Measurements from ENCODE around the gene HOXC5. TPM values are rescaled to one million over a fixed set of nuclear protein-coding genes. Genes with fewer than 3 reads are reported as not detected.
A peak's percentile ranks its signal among the peaks of the same experiment; 100 is the strongest.

Gene HOXC5
- polyA plus RNA-seq (ENCODE audit: insufficient read length in 4 of 4) = 1 to 10 TPM in 3 of 4 donors, under 1 TPM in 1; 0.97 to 5.7 (median 2.7) TPM

DNA sequence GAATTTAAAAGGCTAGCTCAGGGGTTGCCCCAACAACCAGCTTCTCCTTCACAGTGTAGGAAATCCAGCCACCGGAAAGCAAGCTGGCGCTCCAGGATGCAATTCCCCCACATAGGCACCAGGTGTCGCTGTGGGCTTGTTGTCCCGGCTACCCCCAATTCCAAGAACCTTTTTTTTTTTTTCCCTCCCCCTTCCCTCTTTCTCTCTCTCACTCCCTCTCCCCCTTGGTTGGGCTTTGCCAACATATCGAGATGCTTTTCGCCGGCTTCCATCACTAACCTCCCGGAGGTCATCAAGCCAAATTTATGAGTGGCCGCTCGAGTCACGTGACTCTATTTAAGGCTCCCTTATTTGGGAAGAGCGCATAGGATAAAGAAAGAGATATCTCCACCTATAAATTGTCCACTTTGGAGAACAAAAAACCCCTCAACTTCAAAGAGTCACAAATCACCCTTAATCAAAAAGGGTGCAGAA is at the start of gene HOXC5:
TSS of gene HOXC5 (plus strand) at position 424 of the 474 bp plus-strand sequence. CDS start 73 bp downstream, outside the sequence.
- no peak for DNase-seq (ENCODE audit: low read depth in 4 of 4, low spot score in 2 of 4)

DNA sequence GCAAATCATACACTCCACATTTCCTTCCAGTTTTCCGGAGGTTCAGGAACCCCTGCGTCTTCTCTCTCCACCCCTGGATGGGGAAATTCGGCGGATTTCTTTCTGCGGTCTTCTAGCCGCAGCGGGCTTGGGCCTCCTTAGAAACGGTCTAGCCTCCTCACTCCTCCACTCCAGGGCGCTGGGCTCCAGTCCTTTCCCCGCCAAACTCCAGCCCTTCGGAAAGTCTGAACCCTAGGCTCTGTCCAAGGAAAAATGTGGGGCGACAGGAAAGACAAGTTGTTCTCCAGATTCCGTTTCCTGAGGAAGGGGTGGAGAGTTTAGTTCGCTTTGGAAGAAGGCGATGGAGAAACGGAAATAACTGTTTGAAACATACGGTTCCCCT is 49.3 kb upstream of the HOXC5 start:
- DNase-seq (ENCODE audit: low read depth in 4 of 4, low spot score in 2 of 4) = no peak

GRCh38 chr12:53983950-53984572 is 48.8 kb upstream of the HOXC5 start:
- no peak for DNase-seq (ENCODE audit: low read depth in 4 of 4, low spot score in 2 of 4)

GRCh38 chr12:53984901-53985691 is 47.8 kb upstream of the HOXC5 start, which contains the start of gene HOXC10:
Gene HOXC10 (plus strand): TSS chr12:53985146. CDS start chr12:53985260, 114 bp downstream.
- DNase-seq (ENCODE audit: low read depth in 4 of 4, low spot score in 2 of 4) = peak in 3 of 4 donors; percentile 96 to 99 (median 98)

GRCh38 chr12:53985692-53985993 is 47.2 kb upstream of the HOXC5 start:
- DNase-seq (ENCODE audit: low read depth in 4 of 4, low spot score in 2 of 4) = no peak

DNA sequence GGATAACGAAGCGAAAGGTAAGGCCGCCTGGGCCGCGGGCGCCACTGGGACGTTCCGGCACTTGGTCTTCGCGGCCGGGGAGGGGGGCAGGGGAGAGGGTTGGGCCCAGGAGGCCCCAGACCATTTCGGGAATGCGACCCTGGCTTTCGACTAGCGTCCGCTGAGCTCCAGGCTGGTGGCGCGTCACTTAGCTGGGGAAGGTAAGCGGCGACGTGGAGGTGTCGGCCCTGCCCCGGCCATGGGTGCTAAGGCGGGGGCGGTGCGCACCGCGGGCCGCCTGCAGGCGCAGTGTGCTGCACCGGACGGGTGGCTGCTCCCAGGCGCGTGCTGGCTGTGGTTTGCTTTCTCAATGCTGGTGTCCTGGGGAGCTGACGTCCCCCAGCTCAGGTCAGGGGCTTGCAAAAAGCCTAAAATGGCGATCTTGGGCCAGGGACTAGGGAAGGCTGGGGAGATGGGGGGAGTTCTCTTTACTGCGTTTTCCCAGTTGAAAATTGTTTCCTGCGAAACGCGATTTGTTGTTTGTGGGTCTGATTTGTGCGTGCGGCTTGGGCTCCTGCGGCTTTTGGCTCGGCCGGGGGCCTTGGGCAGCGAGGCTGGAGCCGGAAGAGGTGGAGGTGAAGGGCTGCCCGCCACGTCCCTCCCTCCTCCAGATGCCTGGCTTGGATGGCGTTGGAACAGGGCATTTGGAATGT is 46.7 kb upstream of the HOXC5 start:
- DNase-seq (ENCODE audit: low read depth in 4 of 4, low spot score in 2 of 4) = no peak

GRCh38 chr12:53986686-53987483 is 46.0 kb upstream of the HOXC5 start:
- no peak for DNase-seq (ENCODE audit: low read depth in 4 of 4, low spot score in 2 of 4)

DNA sequence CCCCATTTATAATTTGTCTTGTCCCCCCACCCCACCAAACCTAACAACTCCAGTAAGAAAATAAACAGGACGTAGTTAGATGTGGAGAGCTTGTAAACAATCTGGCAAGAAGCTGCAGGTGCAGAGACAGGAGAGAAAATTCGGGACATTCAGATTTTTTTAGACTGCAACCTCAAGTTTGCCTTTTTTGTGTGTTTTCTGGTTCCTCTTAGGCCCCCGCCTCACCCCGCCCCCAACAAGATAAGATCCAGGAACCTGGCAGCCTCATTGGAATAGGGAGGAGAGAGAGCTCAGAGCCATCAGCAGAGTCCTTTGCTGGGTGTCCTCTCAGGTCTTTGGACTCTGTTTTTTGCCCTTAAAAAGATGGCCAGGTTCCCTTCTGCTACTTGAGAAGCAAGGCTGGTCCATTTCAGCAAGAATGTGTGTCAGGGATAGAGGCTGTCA is 45.0 kb upstream of the HOXC5 start:
- DNase-seq (ENCODE audit: low read depth in 4 of 4, low spot score in 2 of 4) = no peak

DNA sequence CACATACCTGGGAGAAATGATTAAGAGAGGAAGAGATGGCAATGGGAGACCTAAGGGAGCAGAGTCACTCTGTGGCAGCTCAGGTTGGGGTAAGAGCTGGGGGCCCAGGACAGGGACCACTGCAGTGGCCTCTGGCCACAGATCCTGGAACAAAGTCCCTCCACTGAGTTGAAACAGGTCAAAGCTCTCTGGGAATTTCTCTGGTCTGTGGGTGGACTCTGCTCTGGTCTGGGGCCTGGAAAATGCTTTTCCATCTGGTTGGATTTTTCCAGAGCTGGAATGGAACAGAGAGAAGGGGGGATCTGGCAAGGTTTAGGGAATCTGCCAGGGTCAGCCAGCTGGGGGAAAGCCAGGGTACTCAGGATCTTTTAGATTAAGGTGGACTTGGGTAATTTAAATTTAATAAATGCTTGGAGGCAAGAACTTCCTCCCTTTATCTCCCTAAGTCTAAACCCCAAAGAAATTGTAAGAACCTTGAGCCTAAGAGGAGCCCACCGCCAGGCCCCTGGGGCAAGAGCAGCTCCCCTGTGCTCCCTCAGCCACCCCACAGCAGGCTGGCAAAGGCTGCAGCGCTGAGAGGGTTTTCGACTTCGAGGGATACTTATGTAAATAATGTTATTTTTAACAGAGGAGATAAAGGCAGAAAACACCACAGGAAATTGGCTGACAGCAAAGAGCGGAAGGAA is 44.2 kb upstream of the HOXC5 start:
- no peak for DNase-seq (ENCODE audit: low read depth in 4 of 4, low spot score in 2 of 4)

DNA sequence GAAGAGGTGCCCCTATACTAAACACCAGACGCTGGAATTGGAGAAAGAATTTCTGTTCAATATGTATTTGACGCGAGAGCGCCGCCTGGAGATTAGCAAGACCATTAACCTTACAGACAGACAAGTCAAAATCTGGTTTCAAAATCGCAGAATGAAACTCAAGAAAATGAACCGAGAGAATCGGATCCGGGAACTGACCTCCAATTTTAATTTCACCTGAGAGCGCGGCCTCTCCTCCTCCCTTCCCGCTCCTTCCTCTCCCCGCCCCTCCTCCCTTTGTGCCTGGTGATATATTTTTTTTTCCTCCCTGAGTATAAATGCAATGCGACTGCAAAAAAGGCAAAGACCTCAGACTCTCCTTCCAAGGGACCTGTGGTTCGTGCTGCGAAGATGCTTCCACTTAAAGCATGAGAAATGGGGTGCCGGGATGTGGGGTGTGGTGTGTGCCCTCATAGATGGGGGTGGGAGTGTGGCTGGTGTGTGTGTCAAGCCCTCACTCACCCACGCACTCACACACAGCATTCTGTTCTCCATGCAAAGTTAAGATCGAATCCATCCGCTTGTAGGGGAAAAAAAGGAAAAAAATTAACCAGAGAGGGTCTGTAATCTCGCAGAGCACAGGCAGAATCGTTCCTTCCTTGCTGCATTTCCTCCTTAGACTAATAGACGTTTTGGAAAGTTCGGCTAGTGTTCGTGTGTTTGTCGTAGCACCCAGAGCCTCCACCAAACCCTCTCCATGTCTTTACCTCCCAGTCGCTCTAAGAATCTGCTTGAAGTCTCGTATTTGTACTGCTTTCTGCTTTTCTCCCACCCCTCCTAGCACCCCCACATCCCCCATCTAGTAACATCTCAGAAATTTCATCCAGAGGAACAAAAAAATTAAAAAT is 43.4 kb upstream of the HOXC5 start:
- peak in 1 of 4 donors; percentile 53 for DNase-seq (ENCODE audit: low read depth in 4 of 4, low spot score in 2 of 4)

GRCh38 chr12:53990311-53991076 is 42.4 kb upstream of the HOXC5 start:
- DNase-seq (ENCODE audit: low read depth in 4 of 4, low spot score in 2 of 4) = no peak

DNA sequence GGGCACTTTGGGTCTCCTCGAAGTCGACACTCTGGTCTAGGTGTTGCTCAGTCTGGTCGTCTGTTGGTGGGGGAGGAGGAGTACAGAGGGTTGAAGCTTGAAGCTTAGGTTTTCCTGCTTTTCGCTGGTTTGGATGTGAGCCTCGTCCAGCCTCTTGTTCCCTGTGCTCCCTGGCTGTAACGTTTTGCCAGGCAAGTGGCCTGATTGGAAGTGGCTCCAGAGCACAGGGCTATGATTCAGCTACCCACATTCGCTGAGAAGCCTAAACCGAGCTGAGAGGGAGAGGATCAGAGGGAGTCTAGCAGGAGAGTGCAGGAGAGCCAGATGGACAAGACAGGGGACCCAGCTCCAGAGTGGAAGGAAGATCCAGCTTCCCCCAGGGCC is 41.8 kb upstream of the HOXC5 start:
- DNase-seq (ENCODE audit: low read depth in 4 of 4, low spot score in 2 of 4) = no peak

GRCh38 chr12:53992377-53992889 is 40.4 kb upstream of the HOXC5 start:
- DNase-seq (ENCODE audit: low read depth in 4 of 4, low spot score in 2 of 4) = no peak

DNA sequence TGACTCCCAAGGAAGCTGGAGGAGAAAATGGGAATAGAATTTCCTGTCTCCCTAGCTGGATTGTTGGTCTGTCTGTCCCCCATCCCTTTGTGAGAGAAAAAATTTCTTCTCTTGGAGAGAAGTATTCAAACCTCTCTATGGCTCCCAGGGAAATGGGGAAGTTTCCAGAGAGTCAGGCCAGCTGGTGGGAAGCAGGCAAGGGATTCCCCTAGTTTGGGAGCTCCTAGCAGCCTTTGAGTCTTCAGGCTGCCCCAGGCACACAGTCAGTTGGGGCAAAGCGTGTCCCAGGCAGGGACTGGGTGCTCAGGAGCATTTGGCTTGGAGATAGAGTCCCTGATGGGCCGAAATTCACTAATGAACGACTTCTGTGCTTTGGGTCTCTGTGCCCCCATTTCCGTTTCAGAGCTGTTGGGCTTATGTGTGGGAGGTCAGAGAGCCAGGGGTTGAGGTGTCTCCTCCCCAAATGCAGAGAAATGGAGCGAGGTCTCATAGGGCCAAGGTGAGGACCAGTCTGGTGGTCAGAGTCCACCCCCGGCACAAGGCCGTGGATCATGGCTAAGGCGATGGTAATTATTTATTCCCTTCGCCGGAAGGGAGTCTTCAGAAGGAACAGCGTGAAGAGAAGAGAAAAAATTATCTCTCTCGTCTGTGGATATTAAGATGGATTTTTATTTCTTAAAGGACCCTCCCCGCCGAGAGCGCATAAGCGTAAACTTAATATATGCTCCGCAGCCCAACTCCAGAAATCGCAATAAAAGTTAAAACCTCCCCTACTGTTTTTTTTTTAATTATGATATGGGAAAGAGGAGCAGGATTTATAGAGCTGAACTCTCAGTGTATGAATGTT is 39.5 kb upstream of the HOXC5 start:
- DNase-seq (ENCODE audit: low read depth in 4 of 4, low spot score in 2 of 4) = no peak

GRCh38 chr12:53994009-53994263 is 38.9 kb upstream of the HOXC5 start:
- no peak for DNase-seq (ENCODE audit: low read depth in 4 of 4, low spot score in 2 of 4)

DNA sequence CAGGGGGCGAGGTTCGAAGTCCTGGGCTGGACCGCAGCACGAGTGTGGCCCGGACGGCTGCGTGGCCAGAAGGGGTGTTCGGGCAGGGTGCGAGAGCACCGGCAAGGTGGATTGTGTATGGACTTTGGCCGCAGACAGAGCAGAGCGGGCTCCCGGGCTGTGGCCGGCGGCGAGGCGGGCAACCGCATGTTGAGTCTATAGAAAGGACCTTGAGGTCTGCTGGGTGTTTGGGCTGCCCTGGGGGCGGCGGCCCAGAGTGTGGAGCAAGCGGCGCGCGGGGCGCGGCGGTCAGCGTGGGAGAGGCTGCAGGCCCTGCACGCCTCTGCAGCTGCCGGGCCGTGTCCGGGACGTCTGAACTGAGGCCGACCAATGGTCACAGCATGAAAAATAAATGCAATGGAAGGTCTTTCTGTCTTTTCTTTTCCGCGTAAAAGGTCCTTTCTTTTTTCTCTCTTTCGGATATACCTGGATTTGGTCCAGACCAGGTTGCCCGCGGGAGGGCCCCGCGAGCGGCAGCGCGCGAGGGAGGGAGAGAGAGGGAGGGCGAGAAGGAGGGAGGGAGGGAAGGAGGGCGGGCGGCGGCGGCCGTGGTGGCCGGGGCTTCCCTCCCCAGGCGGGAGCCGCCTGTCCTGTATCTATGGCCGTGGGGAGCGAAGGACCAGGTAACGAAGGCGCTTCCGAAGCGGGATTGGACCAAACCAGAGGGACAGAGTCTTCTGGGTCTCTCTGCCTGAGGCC is 38.4 kb upstream of the HOXC5 start:
- no peak for DNase-seq (ENCODE audit: low read depth in 4 of 4, low spot score in 2 of 4)

DNA sequence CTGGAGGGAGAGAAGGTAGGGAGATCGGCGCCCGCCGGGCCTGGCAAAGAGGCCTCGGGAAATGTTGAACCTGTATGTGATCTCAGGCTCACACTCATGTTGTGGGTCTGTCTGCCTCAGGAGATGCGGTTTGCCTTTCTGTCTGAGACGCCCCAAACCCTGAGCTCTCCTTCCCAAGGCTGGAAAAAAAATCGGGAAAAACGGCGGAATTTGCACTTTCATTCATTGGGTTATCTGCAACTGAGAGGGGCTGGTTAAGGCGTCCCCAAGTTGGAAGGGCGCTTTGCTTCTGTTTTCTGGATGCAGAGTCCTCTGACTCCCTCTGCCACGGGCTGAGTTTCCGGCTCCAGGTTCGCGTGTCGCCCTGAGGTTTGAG is 37.9 kb upstream of the HOXC5 start:
- no peak for DNase-seq (ENCODE audit: low read depth in 4 of 4, low spot score in 2 of 4)

Data from left renal cortex interstitium (tissue), 4 donors.